ENCODE results near the gene TWF2.

DNA sequence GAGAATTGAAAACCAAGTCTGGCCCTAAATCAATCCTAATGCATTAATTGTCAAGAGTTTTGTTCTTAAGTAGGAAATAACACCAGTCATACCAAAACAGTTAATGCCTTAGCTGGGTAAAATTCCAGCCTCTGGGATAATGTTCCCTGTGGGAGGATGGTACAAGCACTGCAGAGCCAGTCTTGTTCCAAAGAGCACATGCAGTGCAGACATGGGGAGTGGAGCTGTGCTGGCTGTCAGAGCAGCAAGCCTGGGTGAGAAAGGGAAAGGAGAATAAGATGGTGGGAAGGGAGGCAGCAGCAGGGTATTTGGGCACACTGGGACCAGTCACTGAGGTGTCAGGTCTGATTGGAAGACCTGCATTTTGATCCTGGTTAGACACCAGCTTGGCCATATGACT, 28.9 kb downstream of the TWF2 start:
- TF ChIP-seq, protein P1, sequence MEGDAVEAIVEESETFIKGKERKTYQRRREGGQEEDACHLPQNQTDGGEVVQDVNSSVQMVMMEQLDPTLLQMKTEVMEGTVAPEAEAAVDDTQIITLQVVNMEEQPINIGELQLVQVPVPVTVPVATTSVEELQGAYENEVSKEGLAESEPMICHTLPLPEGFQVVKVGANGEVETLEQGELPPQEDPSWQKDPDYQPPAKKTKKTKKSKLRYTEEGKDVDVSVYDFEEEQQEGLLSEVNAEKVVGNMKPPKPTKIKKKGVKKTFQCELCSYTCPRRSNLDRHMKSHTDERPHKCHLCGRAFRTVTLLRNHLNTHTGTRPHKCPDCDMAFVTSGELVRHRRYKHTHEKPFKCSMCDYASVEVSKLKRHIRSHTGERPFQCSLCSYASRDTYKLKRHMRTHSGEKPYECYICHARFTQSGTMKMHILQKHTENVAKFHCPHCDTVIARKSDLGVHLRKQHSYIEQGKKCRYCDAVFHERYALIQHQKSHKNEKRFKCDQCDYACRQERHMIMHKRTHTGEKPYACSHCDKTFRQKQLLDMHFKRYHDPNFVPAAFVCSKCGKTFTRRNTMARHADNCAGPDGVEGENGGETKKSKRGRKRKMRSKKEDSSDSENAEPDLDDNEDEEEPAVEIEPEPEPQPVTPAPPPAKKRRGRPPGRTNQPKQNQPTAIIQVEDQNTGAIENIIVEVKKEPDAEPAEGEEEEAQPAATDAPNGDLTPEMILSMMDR (IDR thresholded peaks at IDR 0.05): no peak
- TF ChIP-seq POLR2A (IDR thresholded peaks at IDR 0.05): no peak

All from lower leg skin (tissue), 3 donors.